Measurements from ENCODE around the gene MTHFSD.
A peak's percentile ranks its signal among the peaks of the same experiment; 100 is the strongest.
"Not testable (repeated sequence)": the region's sequence is repeated elsewhere in the genome, so short reads cannot be mapped to it uniquely, and the experiment has no call there.

MTHFSD gene, protein sequence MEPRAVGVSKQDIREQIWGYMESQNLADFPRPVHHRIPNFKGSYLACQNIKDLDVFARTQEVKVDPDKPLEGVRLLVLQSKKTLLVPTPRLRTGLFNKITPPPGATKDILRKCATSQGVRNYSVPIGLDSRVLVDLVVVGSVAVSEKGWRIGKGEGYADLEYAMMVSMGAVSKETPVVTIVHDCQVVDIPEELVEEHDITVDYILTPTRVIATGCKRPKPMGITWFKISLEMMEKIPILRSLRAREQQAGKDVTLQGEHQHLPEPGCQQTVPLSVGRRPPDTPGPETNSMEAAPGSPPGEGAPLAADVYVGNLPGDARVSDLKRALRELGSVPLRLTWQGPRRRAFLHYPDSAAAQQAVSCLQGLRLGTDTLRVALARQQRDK

DNA sequence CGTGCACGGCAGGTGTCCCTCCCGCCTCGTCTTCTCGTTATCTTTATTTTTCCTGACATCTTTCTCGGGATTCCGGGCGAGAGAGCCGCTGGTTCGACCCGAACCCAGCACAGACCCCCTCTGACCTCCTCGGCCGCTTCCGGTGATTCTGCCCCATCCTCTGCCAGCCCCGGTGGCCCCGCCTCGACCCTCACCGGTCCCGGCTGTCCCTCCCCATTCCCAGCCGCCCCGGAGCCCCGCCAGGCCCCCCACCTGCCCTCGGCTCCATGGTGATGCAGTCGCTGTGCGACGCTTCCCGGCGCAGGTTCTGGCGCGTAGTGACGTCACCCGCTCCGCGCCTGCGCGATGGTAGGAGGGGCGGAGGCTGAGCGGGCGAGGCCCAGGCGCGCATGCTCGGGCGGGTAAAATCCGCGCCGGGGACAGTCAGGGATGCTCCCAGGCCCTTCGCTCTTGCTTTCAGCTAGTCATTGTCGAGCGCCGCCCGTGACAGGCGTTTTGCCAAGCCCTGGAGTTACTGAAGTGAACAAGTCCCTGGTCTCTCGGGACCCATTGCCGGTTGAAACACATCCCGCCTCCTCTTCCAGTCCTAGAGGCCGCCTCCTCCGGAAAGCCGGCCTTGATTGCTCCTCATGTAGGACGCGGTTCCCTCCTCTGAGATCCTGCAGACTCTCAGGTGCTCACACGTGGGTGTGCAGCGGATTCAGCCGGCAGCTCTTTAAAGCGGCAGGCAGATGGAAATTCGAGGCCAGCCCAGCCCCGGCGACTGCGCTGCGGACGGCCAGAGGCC lies at the start of gene MTHFSD:
TSS of gene MTHFSD (minus strand) at position 319 of the 787 bp plus-strand sequence. CDS start at position 268, 51 bp downstream.
- peak; percentile 90 to 95 (median 92) for DNase-seq (ENCODE audit: low read depth in 4 of 4, low spot score in 1 of 4)

DNA sequence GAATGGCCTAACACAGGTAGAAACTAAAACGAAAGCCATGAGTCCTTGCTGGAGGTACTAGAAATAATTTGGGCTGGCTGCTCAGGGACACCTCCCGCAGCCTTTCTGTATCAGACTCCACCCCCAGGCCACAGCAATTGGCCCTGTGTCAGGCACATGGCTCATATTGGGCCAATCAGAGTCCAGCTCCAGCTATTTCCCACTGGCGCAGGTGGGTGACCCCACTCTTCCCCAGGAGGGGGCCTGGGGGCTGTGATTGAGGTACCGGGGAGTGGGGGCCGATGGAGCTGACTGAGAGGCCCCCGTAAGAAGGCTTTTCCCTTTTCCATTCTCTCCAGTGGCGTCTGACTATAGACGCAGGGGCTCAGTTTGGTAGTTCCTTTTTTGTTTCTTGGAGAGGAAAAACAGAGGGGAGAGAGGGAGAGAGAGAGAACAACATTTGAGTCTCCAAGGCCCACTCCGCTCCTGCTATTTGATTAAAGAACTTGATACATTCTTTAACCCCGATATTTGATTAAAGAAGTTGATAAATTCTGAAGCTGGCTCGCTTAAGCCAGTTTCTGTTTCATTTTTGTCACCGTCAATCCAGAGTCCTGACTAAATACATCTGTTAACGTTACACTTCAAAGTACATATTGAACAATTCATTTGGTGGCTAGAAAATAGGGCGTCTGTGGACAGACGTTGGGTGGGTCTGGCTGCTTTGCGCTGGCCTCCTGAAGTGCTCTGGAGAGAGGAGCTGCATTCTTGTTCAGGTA lies 49.6 kb upstream of the MTHFSD start:
- no peak for DNase-seq (ENCODE audit: low read depth in 4 of 4, low spot score in 1 of 4)

DNA sequence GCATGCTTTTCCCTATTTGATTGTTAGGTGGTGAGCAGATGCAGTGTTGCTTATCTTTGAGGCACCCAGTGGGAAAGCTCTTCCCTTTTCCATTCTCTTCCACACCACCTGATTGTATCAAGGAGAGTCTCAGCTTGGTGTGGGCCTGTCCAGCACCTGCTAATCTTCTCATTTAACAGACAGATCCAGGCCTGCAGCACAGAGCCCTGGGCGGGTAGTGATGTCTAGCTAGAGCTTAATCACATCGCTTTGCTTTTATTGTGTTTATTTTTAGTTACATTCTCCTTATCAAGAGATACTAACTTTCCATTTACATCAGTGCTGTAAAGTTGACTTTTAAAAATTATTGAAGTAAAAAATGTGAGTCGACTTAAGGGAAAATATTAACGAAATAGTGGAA lies 47.5 kb upstream of the MTHFSD start:
- DNase-seq (ENCODE audit: low read depth in 4 of 4, low spot score in 1 of 4): no peak

DNA sequence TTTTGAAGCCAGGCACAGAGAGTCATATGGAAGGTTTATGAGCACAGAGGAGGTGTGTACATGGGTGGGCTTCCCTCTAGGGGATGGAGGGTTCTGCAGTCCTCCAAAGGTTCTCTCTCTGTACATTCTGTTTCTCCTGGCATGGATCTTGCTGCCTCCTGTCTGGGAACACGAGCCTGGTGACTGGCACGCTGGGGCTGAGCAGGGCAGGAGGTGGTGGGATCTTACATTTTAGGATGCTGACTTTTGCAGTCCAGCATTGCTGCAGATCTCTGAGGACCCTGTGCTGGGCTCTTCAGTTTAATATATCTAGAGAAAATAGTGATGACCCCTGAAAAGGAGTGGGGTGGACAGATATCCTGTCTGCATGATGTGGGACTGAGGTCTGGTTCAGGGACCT lies 46.3 kb upstream of the MTHFSD start:
- no peak for DNase-seq (ENCODE audit: low read depth in 4 of 4, low spot score in 1 of 4)

DNA sequence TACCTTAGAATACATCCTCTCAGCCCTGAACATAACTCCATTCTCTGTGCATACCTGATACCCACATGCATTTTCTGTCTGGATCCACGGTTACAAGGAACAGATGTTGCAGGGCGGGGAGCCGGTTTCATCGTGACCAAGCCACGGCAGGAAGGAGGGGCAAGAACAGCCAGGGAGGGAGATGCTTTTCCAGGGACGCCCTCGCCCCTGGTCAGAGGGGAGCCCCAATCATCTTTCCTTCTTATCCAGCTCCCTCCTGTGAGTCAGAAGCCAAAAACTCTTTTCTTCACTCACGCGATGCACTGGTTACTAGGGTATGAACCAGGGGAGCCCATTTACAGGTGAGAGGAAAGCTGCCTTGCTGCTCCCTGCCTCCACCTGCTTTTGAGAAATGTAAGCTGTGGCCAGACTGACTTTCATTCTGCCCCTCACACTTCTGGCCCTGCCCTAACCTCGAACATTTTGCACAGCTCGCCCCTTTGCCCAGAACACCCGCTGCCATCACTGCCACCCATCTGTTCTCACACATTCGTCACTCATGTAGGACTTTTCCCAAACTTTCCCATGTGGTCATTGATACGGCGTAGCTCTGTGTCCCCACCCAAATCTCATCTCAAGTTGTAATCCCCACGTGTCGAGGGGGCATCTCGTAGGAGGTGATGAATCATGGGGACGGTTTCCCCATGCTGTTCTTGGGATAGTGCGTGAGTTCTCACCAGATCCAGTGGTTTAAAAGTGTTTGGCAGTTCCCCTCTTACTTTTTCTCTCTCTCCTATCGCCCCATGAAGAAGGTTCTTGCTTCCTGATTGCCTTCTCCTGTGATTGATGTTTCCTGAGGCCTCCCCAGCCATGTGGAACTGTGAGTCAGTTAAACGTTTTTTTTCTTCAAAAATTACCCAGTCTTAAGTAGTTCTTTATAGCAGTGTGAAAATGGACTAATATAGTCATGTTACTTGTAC lies 43.9 kb upstream of the MTHFSD start:
- no peak for DNase-seq (ENCODE audit: low read depth in 4 of 4, low spot score in 1 of 4)

DNA sequence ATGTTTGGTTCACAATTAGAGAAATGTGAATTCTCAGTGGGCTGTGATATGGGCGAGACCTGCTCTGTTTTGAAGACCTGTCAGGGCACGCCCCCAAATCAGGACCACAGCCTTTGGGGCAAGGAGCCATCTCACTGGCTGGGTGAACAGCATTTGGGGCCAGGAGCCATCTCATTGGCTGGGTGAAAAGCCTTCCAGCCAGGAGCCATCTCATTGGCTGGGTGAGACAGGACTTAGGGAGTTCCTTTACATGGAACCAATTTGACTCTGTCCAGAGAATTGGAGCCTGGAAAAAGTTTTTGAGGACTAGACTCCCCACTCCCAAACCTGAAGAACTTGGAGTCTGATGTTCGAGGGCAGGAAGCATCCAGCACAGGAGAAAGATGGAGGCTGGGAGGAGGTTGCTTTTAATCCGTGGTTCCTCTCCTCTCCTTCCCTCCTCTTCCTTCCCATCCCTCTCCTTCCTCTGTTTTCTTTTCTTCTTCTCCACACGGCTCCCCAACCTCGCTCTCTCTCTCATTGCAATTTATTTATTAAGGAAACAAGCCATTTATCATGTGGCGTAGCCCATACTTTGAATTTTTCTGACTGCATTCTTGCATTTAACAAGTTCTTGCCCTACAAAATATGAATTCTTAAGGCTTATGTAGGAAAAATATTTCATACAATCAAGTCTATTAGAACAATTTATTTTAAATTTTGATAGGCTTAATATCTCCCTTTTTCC lies 43.0 kb upstream of the MTHFSD start:
- DNase-seq (ENCODE audit: low read depth in 4 of 4, low spot score in 1 of 4): no peak

DNA sequence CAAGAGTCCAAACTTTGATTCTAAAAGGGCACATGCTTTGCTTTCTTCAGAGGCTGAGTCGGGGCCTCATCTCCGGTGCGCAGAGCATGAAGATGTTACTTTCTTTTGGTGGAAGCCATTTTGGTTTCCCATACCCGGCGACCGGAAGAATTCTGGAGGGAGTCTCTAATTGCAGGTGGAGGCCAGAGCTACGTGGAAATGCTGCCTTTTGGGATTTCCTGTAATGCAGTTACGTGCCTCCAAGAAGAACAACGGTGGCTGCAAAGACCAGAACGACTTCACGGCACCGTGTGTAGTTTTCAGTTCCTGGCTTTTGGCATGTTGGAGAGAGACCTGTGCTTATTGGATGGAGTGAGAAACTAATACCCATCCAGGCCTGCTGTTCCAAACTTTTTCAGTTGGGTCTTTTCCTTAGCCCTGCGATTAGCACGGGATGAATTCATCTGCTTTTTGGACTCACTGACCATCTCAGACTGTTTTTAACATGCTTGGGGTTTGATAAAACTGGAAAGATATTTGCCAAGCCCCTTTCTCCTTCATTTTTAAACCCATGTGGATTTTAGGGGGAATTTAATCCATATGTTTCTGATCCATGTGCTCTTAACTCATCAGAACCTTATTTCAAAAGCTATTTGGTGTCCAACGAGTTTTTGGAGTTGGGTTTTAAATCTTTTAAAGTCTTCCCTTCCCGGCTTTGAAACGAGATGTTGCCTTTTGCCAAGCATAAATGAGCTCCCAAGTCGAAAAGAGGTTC lies 42.3 kb upstream of the MTHFSD start:
- no peak for DNase-seq (ENCODE audit: low read depth in 4 of 4, low spot score in 1 of 4)

DNA sequence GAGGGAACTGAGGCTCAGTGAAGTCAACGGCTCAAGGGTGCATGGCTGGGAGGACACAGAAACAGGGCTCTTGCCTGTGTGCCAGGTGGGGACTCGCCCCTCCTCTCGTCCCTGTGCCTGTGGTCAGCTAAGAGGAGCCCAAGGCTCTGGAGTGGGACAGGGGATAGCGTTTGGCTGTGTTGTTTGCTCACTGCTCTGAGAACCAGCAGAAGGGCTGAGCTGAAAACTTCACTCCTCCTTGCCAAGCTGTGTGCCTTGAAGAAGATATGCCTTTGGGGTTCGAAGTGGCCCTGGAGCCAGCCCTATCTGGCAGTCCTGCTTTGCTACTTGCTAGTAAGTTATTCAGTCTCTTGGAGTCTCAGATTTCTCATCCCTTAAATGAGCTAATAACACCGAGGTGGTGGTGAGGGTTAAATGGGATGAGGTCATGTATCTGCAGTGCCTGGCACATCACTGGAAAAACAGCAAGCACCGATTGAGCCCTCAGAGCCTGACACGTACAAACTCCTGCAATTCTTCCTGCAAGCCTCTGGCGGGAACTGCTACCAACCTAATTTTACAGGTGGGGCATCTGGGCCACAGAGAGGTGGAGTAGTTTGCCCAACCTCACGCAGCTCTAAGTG lies 41.1 kb upstream of the MTHFSD start:
- no peak for DNase-seq (ENCODE audit: low read depth in 4 of 4, low spot score in 1 of 4)

DNA sequence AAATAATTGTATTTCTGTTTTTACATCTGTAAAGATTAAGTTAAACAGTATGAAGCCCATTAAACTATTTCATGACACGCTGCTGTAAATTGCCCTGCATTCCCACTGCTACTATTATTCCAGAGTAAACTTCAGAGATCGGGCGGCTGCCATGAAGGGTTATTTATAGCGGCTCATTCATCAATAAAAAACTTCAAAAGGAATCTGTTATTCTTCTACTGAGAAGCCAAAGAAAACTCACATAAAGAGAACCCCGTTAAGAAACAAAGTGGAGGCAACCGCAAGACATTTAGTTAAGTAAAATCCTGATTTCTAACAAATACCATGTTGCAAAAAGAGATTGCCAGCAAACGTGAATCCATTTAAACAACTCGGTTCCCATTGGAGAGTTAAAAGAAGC lies 39.7 kb upstream of the MTHFSD start:
- no peak for DNase-seq (ENCODE audit: low read depth in 4 of 4, low spot score in 1 of 4)

DNA sequence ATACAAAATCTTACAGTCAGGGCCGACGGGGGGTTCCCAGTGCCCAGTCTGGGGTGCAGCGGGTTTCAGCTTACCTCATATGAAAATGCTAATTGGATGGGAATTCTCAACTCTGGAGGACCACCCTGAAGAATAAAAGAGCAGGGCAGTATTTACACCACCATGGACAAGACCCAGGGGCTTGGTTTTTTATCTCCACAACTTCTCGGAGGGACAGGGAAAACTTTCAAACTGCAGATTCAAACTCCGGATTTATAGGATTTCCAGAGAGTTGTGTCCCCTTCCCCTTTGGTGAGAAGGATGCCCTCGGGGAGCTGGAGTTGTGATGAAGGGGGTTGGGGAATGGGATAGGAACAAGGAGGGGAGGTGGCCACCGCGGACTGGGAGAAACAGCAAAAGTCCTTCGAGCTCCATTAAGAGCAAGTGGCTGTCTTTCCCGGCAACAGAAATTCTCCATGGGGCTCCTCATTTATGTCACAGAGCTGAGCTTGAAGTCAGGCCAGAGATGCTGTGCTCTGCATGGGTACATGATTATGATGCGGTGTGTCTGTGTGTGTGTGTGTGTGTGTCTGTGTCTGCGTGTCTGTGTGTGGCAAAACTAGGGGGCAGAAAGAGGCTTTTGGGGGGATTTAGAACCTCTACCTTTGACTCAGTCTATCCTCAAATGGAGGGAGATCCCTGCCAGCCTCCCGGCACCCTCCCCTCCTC lies 39.0 kb upstream of the MTHFSD start:
- DNase-seq (ENCODE audit: low read depth in 4 of 4, low spot score in 1 of 4): no peak

DNA sequence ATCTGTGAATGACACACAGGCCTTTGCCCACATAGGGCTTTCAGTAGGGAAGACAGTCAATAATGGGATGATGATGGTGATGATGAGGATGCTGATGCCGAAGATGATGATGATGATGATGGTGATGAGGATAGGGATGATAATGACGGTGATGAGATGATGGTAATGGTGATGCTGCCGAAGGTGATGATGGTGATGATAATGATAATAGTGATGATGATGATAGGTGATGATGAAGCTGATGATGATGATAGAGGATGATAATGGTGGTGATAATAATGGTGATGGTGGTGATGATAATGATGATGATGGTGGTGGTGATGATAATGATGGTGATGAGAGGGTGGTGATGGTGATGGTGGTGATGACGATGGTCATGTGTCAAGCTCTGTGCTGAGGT lies 36.2 kb upstream of the MTHFSD start:
- DNase-seq (ENCODE audit: low read depth in 4 of 4, low spot score in 1 of 4): no peak

DNA sequence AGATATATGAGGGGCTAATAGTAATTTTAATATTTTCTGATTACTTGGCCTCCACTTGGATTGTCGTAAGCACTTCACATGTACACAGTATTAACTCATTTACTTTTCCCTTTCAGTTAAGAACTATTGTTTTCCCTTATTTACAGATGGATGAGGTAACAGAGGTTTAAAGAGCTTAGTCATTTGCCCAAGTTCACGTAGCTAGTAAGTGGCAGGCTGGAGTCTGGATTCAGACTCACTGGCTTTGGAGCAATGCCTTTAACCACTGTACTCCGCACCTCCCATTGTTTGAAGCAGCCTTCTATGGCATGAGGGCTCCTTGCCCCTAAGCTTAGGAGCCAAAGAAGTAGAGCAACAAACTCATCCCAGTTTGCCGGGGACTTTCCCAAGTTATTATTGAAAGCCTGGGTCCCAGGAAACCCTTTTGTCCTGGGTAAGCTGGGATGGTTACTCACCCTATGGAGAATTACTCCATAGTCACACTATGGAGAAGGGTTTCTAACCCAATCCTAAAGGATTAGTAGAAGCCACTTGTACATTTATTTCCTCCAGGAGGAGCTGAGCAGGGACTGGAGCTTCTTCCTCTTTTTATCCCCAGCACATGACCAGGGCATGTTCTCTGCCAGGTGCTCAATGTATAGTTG lies 35.6 kb upstream of the MTHFSD start:
- no peak for DNase-seq (ENCODE audit: low read depth in 4 of 4, low spot score in 1 of 4)

DNA sequence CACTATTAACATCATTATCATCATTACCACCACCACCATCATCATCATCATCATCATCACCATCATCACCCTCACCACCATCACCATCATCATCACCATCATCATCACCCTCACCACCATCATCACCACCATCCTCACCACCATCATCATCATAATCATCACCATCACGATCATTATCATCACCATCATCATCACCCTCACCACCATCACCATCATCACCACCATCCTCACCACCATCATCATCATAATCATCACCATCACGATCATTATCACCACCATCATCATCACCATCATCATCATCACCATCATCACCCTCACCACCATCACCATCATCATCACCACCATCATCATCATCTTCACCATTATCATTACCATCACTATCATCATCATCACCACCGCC lies 32.9 kb upstream of the MTHFSD start:
- not testable (repeated sequence) for DNase-seq (ENCODE audit: low read depth in 4 of 4, low spot score in 1 of 4)

DNA sequence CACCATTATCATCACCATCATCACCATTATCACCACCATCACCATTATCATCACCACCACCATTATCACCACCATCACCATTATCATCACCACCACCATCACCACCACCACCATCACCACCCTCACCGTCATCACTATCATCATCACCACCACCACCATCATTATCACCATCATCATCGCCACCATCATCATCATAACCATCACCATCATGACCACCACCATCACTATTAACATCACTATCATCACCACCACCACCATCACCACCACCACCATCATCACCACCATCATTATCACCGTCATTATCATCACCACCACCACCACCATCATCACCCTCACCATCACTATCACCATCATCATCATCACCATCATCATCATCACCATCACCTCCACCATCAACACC lies 32.5 kb upstream of the MTHFSD start:
- DNase-seq (ENCODE audit: low read depth in 4 of 4, low spot score in 1 of 4): no peak

DNA sequence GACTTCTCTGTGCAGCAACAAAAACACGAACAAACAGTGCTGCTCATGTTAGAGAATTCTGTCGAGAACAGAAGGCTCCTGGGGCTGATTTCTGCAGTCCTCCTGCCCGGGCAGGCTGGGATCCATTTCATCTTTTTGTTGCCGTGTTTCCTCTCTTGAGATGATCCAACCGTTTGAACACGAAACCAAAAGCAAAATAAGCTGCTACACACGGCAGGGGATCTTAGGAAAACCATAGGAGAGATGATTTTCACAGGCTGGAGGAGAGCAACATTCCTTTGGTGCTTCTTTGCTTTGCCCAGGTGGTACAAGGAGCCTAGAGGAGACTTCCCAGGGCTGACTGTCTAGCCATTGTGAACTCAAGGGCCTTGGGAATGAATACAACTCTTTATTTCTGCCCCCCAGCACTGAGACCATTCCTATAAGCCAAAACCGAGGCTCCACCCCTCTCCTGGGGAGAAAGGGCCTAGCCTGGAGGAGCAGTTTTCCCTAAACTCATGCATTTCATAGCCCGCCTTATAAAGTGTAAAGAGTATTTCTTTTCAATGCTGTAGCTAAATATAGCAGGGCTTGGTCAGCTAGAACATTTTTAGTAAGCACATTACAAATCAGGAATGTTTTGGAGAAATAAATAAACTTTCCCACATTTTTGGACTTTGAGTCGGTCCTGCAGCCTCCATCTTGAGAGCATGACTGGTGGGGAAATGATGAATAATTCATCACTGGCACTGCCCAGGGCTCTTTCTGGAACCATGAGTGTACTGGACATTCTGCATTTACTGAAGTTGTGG lies 31.0 kb upstream of the MTHFSD start:
- DNase-seq (ENCODE audit: low read depth in 4 of 4, low spot score in 1 of 4): no peak

DNA sequence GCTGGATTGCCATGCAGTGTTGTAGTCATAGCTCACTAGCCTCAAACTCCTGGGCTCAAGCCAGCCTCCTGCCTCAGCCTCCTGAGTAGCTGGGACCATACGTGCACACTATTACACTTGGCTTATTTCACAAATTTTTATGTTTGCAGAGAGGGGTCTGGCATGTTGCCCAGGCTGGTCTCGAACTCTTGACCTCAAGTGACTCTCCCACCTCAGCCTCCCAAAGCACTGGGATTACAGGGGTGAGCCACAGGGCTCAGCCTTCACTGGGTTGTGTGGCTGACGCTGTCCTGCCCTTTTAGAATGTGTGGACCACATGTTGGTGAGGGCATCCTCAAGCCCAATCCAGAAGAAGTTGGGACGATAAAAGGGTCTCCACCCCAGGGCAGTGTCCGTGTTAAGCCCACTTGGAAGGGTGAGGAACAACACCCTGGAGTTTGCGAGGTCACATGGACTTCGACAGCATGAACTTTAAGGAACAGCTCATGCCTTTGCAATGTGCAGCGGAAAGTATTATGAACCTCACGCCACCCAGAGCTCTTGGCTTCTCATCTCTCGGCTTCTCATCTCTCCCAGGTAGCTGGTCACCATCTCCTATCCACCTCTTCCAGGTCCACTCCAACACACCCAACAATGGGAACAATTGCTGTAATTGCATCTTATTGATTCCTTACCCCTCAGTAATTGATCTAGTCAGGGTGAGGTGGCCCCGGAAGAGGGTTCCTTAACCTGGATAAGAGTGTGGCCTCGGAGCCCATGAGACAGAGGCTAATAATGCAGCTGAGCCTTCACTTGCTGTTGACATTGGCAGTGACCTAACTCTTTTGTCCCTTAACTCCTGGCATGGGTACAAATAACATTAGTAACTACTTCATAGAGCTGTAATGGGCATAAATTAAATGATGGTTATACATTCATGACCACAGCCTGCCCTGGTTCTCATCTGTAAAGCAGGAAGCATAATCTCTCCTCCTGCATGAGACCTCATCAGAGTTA lies 30.0 kb upstream of the MTHFSD start:
- no peak for DNase-seq (ENCODE audit: low read depth in 4 of 4, low spot score in 1 of 4)

All from stimulated activated CD4-positive, alpha-beta T cell treated with anti-CD3 and anti-CD28 coated beads, Interleukin-1b, Interleukin-23, amount 100 ng/mL, for 24 hours (primary cell).